ENCODE data around the gene SEPTIN10. TPM values are rescaled to one million over a fixed set of nuclear protein-coding genes. Genes with fewer than 3 reads are reported as not detected.

Gene SEPTIN10
- total RNA-seq, 1 donor from 2014 or later, result 75.2 TPM

GRCh38 chr2:109619032-109619615 is 5.4 kb upstream of the SEPTIN10 start:
- no peak overlapping the region for H3K27ac Mint-ChIP-seq (ENCODE audit: unreplicated experiment)
- peaks cover 2% of the 10 kb centered on the region for H3K9me3 Mint-ChIP-seq (ENCODE audit: unreplicated experiment)
- TF ChIP-seq CTCF (IDR thresholded peaks at IDR 0.05; ENCODE audit: partially characterized antibody, unreplicated experiment), result no peak
- peaks cover 6% of the 10 kb centered on the region for H3K4me1 Mint-ChIP-seq (ENCODE audit: low read depth, unreplicated experiment)
- H3K4me3 Mint-ChIP-seq (ENCODE audit: unreplicated experiment), result no peak overlapping the region
- no peak for DNase-seq
- H3K36me3 Mint-ChIP-seq (ENCODE audit: unreplicated experiment), result no peaks in the 10 kb centered on the region
- no peaks in the 10 kb centered on the region for H3K27me3 Mint-ChIP-seq (ENCODE audit: unreplicated experiment)

GRCh38 chr2:109616184-109616583 is 2.4 kb upstream of the SEPTIN10 start:
- Mint-ChIP-seq H3K36me3 (ENCODE audit: unreplicated experiment) (no peaks in the 10 kb centered on the region), H3K9me3 (ENCODE audit: unreplicated experiment) (peaks cover 8% of the 10 kb centered on the region), H3K4me3 (ENCODE audit: unreplicated experiment) (peak overlapping the region; percentile 88), H3K4me1 (ENCODE audit: low read depth, unreplicated experiment) (peaks cover 12% of the 10 kb centered on the region), H3K27me3 (ENCODE audit: unreplicated experiment) (peaks cover 6% of the 10 kb centered on the region), H3K27ac (ENCODE audit: unreplicated experiment) (peak overlapping the region; percentile 56)
- TF ChIP-seq CTCF (IDR thresholded peaks at IDR 0.05; ENCODE audit: partially characterized antibody, unreplicated experiment), result no peak
- no peak for DNase-seq

GRCh38 chr2:109615637-109616144 is 1.9 kb upstream of the SEPTIN10 start:
- Mint-ChIP-seq H3K4me3 (ENCODE audit: unreplicated experiment) (peak overlapping the region; percentile 88), H3K36me3 (ENCODE audit: unreplicated experiment) (no peaks in the 10 kb centered on the region), H3K27me3 (ENCODE audit: unreplicated experiment) (peaks cover 6% of the 10 kb centered on the region), H3K4me1 (ENCODE audit: low read depth, unreplicated experiment) (peaks cover 17% of the 10 kb centered on the region), H3K9me3 (ENCODE audit: unreplicated experiment) (peaks cover 8% of the 10 kb centered on the region), H3K27ac (ENCODE audit: unreplicated experiment) (peak overlapping the region; percentile 78)
- DNase-seq, result peak; percentile 59
- no peak for TF ChIP-seq CTCF (IDR thresholded peaks at IDR 0.05; ENCODE audit: partially characterized antibody, unreplicated experiment)

GRCh38 chr2:109614715-109615636 is 1.2 kb upstream of the SEPTIN10 start:
- Mint-ChIP-seq H3K4me1 (ENCODE audit: low read depth, unreplicated experiment) (peaks cover 18% of the 10 kb centered on the region), H3K27ac (ENCODE audit: unreplicated experiment) (no peak overlapping the region), H3K4me3 (ENCODE audit: unreplicated experiment) (peak overlapping the region; percentile 88), H3K36me3 (ENCODE audit: unreplicated experiment) (no peaks in the 10 kb centered on the region), H3K27me3 (ENCODE audit: unreplicated experiment) (peaks cover 6% of the 10 kb centered on the region), H3K9me3 (ENCODE audit: unreplicated experiment) (peaks cover 8% of the 10 kb centered on the region)
- peak; percentile 52 for DNase-seq
- TF ChIP-seq CTCF (IDR thresholded peaks at IDR 0.05; ENCODE audit: partially characterized antibody, unreplicated experiment), result no peak

Measured in glutamatergic neuron (in vitro differentiated cells).